Right ventricle myocardium superior (tissue), 1 donor: ENCODE results near the gene MUC7. TPM values are rescaled to one million over a fixed set of nuclear protein-coding genes. Genes with fewer than 3 reads are reported as not detected.
"Not testable (repeated sequence)": the region's sequence is repeated elsewhere in the genome, so short reads cannot be mapped to it uniquely, and the experiment has no call there.

Experiments
- ATAC-seq: fragments of 200-7000 bp; cut with Tn5 transposase; one replicate; pipeline ENCODE4 v1.9.1; 2020; ENCODE audit warnings: mild to moderate bottlenecking; ENCODE audit not compliant: poor library complexity
- DNase-seq: peaks from one replicate; pipeline ENCODE4 v3.0.0-alpha.2; 2020
- intact Hi-C: fragments of 100-400 bp; cut with DNase I; formaldehyde crosslinking; loops from one replicate; pipeline ENCODE4 v1.11.2; 2022
- long read RNA-seq: library from polyadenylated mRNA; unstranded; transcript quantifications from one replicate; pipeline ENCODE4 v2.0.0, GENCODE V29; 2021
- total RNA-seq: library from RNA; stranded (reverse); fragmentation: NEBNext Ultra II Directional; extraction: Animal tissue kit (Norgen Biotek cat#: 25700); gene quantifications from one replicate; pipeline ENCODE4 v1.2.1, GENCODE V29; 2021
- donor health status: DM: no; HTN: yes; CAD: no; lungs with severe emphysema.

Gene MUC7
- not detected for total RNA-seq
- long read RNA-seq = 0 reads

DNA sequence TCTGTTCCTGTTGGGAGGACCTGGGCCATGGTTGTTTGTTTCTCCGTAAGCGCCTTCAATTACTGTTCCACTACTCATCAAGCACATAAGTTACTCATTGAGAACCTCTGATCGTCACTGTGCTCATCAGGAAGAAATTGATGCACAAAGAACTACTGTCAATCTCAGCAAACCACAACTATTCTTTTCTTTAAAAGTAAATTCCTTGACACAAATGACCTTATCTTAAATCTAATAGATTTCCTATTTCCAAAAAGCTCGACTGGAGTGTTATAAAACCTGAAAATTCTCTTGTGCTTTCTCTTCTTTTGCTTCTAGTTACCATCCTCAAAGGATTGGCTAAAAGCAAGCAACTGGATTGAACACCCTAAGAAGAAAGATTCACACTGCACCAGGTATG is at the start of gene MUC7:
Gene MUC7, plus strand, starts transcription at position 301 of the 400 bp plus-strand sequence. CDS start 1,825 bp downstream, outside the sequence.
- DNase-seq (no peak), ATAC-seq (no peak)
- intact Hi-C loops = no loop called here

DNA sequence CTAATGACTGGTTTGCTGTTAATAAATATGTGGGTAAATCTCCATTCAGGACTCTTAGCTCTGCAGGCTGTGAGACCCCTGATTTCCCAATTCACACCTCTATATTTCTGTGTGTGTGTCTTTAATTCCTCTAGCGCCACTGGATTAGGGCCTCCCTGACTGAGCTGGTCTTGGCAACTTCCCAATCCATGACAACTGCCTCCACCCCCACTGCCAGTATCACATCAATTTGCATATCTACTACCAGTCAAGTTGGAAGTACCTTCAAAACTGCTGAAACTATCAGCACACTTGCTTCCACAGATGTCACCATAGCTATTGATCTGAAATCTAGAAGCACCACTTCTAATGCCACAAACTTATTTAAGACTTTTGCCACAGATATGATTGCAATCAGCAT is 46.7 kb upstream of the MUC7 start:
- no peak for DNase-seq
- ATAC-seq = no peak
- intact Hi-C loops = no loop called here

DNA sequence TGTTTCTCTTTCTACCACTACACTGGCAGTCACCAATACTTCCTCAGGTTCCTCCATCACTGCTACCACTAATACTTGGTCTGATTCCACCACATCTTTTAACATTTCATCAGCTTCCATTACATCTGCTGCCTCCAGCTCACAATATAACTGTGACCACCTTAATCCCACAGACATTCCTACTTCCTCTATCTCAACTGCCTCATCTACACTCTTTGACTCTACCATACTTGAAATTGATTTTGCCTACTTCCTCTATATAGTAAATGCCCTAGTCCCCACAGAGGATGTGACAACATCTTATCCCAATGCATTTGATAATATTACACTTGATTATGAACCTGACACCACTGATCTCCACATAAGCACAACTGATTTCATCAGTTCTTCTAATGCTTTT is 45.2 kb upstream of the MUC7 start:
- intact Hi-C loops = no loop called here
- ATAC-seq (no peak), DNase-seq (no peak)

DNA sequence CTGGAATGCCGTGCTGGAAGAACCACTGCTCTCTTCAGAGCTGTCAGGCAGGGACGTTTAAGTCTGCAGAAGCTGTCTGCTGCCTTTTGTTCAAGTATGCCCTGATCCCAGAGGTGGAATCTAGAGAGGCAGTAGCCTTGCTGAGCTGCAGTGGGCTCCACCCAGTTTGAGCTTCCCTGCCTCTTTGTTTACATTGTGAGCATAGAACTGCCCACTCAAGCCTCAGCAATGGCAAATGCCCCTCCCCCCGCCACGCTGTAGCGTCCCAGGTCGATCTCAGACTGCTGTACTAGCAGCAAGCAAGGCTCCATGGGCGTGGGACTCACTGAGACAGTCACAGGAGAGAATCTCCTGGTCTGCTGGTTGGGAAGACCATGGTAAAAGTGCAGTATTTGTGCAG is 34.8 kb upstream of the MUC7 start:
- intact Hi-C loops = no loop called here
- ATAC-seq (no peak), DNase-seq (peak; percentile 38)

- DNase-seq = no peak
- intact Hi-C loops = no loop called here
Observed at GRCh38 chr4:70442474-70442873, 29.5 kb upstream of the MUC7 start.

DNA sequence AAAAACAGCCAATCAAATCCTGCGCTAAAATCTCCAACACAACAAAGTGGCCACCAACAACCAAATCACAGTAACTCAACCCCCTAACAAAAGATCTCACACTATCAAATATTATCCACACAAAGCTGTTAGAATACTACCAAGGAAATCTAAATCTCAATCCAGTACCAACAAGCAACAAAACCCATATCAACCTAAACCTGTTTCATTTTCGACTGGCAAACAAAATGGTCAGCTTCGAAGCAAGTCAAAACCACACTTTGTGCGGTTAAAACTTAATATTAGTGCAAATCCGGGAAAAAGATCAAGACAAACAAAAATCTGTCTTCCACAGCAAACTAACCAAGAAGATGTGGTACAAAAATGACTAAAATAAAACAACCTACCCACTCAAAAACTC is 28.7 kb upstream of the MUC7 start:
- intact Hi-C loops = no loop called here
- no peak for DNase-seq
- ATAC-seq = no peak

More at GRCh38 chr4:70442474-70442873, 29.5 kb upstream of the MUC7 start:
- ATAC-seq = no peak

GRCh38 chr4:70449220-70449619 is 22.8 kb upstream of the MUC7 start:
- DNase-seq = no peak
- ATAC-seq = no peak
- intact Hi-C loops = no loop called here

DNA sequence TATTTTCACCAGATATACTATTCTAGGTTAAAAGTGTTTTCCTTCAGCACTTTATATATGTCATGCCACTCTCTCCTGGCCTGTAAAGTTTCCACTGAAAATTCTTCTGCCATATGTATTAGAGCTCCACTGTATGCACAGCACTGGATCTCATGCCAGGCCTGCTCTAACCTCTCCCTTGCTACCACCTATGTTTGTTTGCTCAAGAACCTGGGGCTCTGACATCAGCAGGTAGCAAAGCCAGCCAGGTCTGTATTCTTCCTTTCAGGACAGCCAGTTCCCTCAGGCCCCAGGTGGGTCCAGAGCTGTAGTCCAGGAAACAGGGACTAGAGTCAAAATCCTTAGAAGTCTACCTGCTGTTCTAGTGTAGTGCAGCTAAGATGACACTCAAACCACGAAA is 19.1 kb upstream of the MUC7 start:
- intact Hi-C loops = no loop called here
- ATAC-seq (no peak), DNase-seq (no peak)

- ATAC-seq (no peak), DNase-seq (no peak)
- intact Hi-C loops = no loop called here
Observed at GRCh38 chr4:70463335-70463734, 8.7 kb upstream of the MUC7 start.

GRCh38 chr4:70473679-70474078 is 1.7 kb downstream of the MUC7 start:
- DNase-seq (no peak), ATAC-seq (no peak)
- intact Hi-C loops = no loop called here

DNA sequence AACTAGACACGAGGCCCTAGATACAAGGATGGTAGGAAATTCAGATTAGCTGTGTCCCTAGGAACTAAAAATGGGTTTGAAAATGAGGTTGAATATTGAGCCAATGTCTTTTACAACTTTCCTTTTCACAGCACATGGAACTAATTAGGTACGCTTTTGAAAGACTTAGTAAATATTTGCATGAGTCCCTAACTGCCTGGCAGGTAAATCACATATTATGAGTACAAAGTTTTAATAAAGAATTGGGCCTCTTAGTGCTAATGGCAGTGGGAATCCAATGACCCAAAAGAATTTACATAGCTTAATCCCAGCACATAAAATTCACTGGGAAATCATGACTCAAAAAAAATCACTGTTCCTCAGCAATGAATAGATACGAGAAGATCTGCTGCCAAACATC is 16.8 kb downstream of the MUC7 start:
- no peak for ATAC-seq
- no peak for DNase-seq
- intact Hi-C loops = no loop called here

GRCh38 chr4:70496231-70496630 is 24.2 kb downstream of the MUC7 start:
- intact Hi-C loops = no loop called here
- DNase-seq = no peak
- no peak for ATAC-seq

DNA sequence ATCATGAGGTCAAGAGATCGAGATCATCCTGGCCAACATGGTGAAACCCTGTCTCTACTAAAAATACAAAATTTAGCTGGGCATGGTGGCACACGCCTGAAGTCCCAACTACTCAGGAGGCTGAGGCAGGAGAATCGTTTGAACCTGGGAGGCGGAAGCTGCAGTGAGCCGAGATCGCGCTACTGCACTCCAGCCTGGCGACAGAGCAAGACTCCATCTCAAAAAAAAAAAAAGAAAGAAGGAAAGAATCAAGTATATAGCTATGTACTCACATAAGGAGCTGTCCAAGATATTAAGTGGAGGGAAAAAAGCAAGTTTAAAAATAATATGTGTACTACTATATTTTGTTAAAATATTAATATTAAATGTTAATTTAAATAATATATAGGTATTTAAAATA is 29.8 kb downstream of the MUC7 start:
- intact Hi-C loops, DNase-seq, ATAC-seq: not testable (repeated sequence)

GRCh38 chr4:70504733-70505132 is 32.7 kb downstream of the MUC7 start:
- intact Hi-C loops = no loop called here

DNA sequence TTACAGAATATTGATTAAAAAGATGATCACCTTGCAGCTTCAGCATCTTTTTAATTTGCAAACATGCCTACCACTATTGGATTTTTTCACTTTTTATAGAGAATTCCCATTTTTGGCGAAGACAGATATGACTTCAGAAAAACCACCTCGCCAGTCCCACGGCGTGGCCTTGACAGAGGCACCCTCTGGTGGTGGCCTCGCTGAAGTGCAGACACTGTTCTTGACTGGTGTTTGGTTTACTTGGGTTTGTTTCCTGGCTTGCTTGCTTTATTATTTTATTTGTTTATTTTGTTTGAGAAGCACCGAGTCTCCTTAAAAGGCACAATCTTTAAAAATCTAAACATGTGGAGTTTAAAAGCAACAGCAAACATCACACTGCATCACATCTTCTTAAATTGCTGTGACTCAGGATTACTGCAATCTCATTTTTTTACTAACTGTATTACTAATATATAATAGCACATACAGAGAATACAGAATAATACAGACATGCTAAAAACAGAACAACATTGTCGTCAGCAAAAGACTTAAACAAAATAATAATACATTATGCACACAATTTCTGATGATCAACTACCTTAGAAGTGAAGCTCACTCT is 33.3 kb downstream of the MUC7 start:
- no peak for ATAC-seq
- intact Hi-C loops = no loop called here
- DNase-seq = peak; percentile 56

More at GRCh38 chr4:70504733-70505132, 32.7 kb downstream of the MUC7 start:
- no peak for ATAC-seq
- DNase-seq = no peak

DNA sequence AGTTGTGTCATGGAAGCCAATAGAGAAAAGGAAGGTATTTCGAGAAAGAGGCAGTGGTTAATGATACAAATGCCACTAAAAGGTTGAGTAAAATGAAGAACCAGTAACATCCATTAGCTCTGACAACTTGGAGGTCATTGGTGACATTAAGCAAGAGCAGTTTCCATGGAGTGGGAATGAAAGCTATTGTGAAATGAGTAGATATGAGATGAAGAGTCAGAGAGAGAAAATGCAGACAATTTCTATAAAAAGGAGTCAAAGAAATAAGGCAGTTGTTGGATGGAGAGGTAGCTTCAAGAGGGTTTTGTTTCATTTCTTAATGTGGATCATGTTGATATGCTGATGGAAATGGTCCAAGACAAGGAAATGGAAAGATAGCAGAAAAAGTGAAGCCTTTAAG is 36.8 kb downstream of the MUC7 start:
- intact Hi-C loops = no loop called here
- no peak for ATAC-seq
- DNase-seq = no peak

DNA sequence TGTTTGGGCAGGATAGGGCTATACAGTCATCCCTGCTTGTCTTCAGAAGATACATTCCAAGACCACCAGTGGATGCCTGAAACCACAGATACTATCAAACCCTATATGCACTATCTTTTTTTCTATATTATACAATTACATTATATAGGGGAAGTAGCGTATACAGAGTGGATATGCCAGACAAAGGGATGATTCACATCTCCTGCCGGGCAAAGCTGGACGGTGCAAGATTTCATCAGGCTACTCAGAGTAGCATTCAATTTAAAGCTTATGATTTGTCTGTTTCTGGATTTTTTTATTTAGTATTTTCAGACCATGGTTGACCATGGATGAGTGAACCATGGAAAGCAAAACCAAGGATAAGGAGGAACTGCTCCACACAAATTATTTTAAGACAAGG is 39.4 kb downstream of the MUC7 start:
- ATAC-seq (no peak), DNase-seq (no peak)
- intact Hi-C loops = no loop called here

DNA sequence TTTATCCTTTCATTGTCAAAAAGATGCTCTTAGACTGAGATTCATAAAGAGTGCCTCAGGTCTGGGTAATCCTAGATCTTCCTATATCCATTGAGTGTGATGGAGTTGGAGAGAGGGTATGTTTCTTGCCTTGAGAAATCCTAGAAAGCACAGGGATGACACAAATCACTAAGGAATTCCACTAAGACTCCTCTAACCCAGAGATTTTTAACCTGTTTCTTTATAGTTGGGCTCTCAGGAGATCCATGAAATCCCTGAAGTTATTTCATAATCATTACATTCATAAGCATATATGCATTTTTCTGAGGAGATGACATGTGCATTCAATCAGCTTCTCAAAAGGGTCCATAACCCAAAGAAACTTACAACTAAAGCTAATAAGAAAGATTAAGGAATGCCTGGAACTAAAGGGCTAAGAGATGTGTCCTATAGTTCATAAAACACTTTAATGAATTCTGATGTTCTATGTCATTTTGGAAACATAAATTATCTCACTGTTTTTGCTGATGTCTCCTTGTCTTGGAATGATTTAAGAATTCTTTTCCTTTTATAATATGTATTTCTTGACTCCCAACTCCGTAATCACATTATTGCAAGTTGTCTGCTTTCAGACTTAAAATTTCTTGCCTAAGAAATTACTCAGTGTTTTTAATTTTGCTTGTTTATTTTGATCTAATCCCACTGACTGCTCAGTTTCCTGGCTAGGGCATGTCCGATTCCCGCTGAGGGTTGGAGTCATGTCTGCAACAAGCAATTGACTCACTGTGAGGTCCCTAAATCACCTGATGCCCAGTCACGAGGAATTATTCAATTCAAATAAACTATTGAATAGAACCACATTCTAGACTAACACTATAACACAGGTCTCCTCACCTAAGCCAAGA is 43.6 kb downstream of the MUC7 start:
- intact Hi-C loops = no loop called here
- ATAC-seq (no peak), DNase-seq (no peak)

DNA sequence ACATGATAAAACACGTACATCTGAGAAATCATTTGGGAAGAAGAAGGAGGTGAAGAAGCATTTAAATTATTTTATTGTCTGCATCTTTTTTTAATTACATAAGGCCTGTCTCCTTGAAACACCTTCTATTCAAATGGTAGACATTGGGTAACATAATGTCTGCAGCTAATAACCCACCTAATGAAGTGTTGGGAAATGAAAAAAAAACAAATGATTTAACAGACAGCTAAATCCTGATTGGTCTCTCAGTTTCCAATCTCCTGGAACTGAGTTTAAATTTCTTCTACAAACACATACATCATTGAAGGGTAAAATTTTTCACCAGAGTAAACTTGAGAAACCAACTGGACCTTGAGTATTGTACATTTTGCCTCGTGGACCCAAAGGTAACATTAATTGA is 46.3 kb downstream of the MUC7 start, which contains the start of gene AMTN:
Gene AMTN, plus strand, starts transcription at position 301 of the 400 bp plus-strand sequence. CDS start 209 bp downstream, outside the sequence.
- intact Hi-C loops = no loop called here
- DNase-seq (no peak), ATAC-seq (no peak)

- intact Hi-C loops = no loop called here
Observed at GRCh38 chr4:70518716-70519115, 46.7 kb downstream of the MUC7 start.

More at GRCh38 chr4:70518716-70519115, 46.7 kb downstream of the MUC7 start:
- no peak for ATAC-seq
- DNase-seq = no peak
